Right ventricle myocardium inferior (tissue), 1 donor: Measurements from ENCODE around the gene CAMKK2. TPM values are rescaled to one million over a fixed set of nuclear protein-coding genes. Genes with fewer than 3 reads are reported as not detected.

Experiments used
- ATAC-seq: fragments of 200-7000 bp; cut with Tn5 transposase; one replicate; pipeline ENCODE4 v1.9.1; 2020; ENCODE audit warnings: mild to moderate bottlenecking, moderate library complexity
- DNase-seq: peaks from one replicate; pipeline ENCODE4 v3.0.0; 2021; ENCODE audit errors: missing footprints
- intact Hi-C: fragments of 100-400 bp; cut with DNase I; formaldehyde crosslinking; loops from one replicate; pipeline ENCODE4 v1.11.0; 2022
- total RNA-seq: library from RNA; stranded (reverse); fragmentation: NEBNext Ultra II Directional; extraction: Animal tissue kit (Norgen Biotek cat#: 25700); gene quantifications from one replicate; pipeline ENCODE4 v1.2.1, GENCODE V29; 2021
- donor health status: DM: no; HTN: yes; CAD: no; lungs with severe emphysema.

CAMKK2 gene
- total RNA-seq, 1 donor from 2014 or later, result 15.2 TPM

- ATAC-seq (no peak), DNase-seq (no peak)
- intact Hi-C loops, result no loop called here
Observed at GRCh38 chr12:121188227-121188626, 108.3 kb downstream of the CAMKK2 start.

Other genes with a start within 250 kb of the CAMKK2 start
- gene P2RX7, start 163.8 kb downstream of the CAMKK2 start, total RNA-seq, result 2.0 TPM
- 4.7 TPM for gene P2RX4, start 86.6 kb downstream of the CAMKK2 start, total RNA-seq
- 61.8 TPM for gene ANAPC5, start 55.7 kb upstream of the CAMKK2 start, total RNA-seq
- 19.5 TPM for gene RNF34, start 103.4 kb upstream of the CAMKK2 start, total RNA-seq